PC-9 (cell line): ENCODE data around the gene FAIM2. TPM values are rescaled to one million over a fixed set of nuclear protein-coding genes. Genes with fewer than 3 reads are reported as not detected.

Experiments used
- BruUV-seq: library from RNA; stranded (reverse); fragments of 400-500 nt; replicated peaks from 2 replicates; lab custom pipeline; 2021; lab: Mats Ljungman, UMichigan
- CTCF ChIA-PET: fragments of 300-600 bp; sonication (Branson Sonifier 250); formaldehyde crosslinking; loops from one replicate; lab custom pipeline; 2022; ENCODE audit warnings: antibody characterized with exemption; lab: Charles Lee
- POLR2A ChIA-PET: fragments of 300-600 bp; sonication (Branson Sonifier 250); formaldehyde crosslinking; loops from one replicate; lab custom pipeline; 2022; ENCODE audit warnings: antibody characterized with exemption; ENCODE audit not compliant: unreplicated experiment; lab: Charles Lee
- DNase-seq, 2 experiments: peaks; one replicate each; pipeline versions ENCODE4 v3.0.0 to v3.0.0-alpha.2; 2015 to 2022; ENCODE audit warnings: mixed read lengths in 1 of 2
- H2AFZ ChIP-seq: fragments of 200-600 bp; sonication (generic); 2 replicates; pipeline ENCODE4 v1.8.1; 2017; ENCODE audit warnings: antibody characterized with exemption
- H3F3A ChIP-seq: fragments of 200-600 bp; sonication (generic); 2 replicates; pipeline ENCODE4 v1.8.1; 2017; ENCODE audit warnings: antibody characterized with exemption, mild to moderate bottlenecking, low read depth; ENCODE audit not compliant: insufficient read depth
- H3K27ac ChIP-seq: fragments of 200-600 bp; sonication (generic); 2 replicates; pipeline ENCODE4 v1.6.1; 2016; ENCODE audit warnings: mixed run types
- H3K27me3 ChIP-seq: fragments of 200-600 bp; sonication (generic); 2 replicates; pipeline ENCODE4 v1.6.1; 2016; ENCODE audit warnings: low read depth, mixed run types; ENCODE audit not compliant: insufficient read depth
- H3K36me3 ChIP-seq: fragments of 200-600 bp; sonication (generic); 2 replicates; pipeline ENCODE4 v1.6.1; 2016; ENCODE audit warnings: low read depth, mixed run types
- H3K4me1 ChIP-seq: fragments of 200-600 bp; sonication (generic); replicated peaks from 2 replicates; pipeline ENCODE4 v1.6.1; 2016; ENCODE audit warnings: mixed run types; ENCODE audit not compliant: insufficient read depth
- H3K4me2 ChIP-seq: fragments of 200-600 bp; sonication (generic); 2 replicates; pipeline ENCODE4 v1.6.1; 2017; ENCODE audit warnings: mixed run types
- H3K4me3 ChIP-seq: fragments of 200-600 bp; sonication (generic); 2 replicates; pipeline ENCODE4 v1.6.1; 2016; ENCODE audit warnings: mixed run types
- H3K79me2 ChIP-seq: fragments of 200-600 bp; sonication (generic); 2 replicates; pipeline ENCODE4 v1.6.1; 2017; ENCODE audit warnings: low read depth, mixed run types
- H3K9me2 ChIP-seq: fragments of 200-600 bp; sonication (generic); 2 replicates; pipeline ENCODE4 v1.8.1; 2017; ENCODE audit warnings: mild to moderate bottlenecking; ENCODE audit not compliant: insufficient read depth
- H3K9me3 ChIP-seq: fragments of 200-600 bp; sonication (generic); 2 replicates; pipeline ENCODE4 v1.8.1; 2016; ENCODE audit warnings: low read depth; ENCODE audit not compliant: insufficient read depth
- H4K20me1 ChIP-seq: fragments of 200-600 bp; sonication (generic); 2 replicates; pipeline ENCODE4 v1.8.1; 2017; ENCODE audit not compliant: insufficient read depth
- CTCF ChIP-seq: fragments of 200-600 bp; sonication (generic); conservative IDR thresholded peaks from 2 replicates; pipeline ENCODE4 v1.6.1; 2017; ENCODE audit warnings: mixed run types, antibody characterized with exemption, mild to moderate bottlenecking, moderate library complexity
- EZH2 ChIP-seq: fragments of 200-600 bp; sonication (generic); IDR thresholded peaks from 2 replicates; pipeline ENCODE4 v1.8.0; 2017; ENCODE audit warnings: antibody characterized with exemption, low read depth
- intact Hi-C: fragments of 100-400 bp; cut with micrococcal nuclease; formaldehyde crosslinking; loops from one replicate; pipeline ENCODE4 v1.10.0; 2022; ENCODE audit not compliant: unreplicated experiment
- total RNA-seq: library from RNA; stranded (reverse); gene quantifications from 2 replicates; pipeline ENCODE4 v1.2.3, GENCODE V29; 2021

The FAIM2 gene
- total RNA-seq, 1 experiment from 2014 or later, result not detected

DNA sequence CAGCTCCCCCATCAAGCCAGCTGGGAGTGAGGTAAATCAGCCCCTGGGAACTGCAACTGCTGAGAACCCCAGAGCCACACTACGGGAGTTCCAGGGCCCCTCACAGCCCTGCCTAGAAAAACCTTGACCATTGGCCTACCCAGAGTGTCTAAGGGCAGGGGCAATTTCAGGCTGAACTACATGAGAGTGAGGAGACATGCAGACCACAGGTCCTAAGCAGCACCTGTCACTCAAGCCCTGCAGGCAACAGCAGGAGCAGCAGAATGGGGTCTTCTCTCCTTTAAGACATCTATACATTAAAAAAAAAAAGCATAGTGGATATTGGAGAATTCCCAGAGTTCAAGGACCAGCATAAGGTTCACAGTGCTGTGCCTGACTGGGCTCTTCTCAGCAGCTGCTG is 80.3 kb downstream of the FAIM2 start:
- H3K27me3 ChIP-seq, result no peaks in the 10 kb centered on the region
- H3K36me3 ChIP-seq, result no peaks in the 10 kb centered on the region
- H3K9me2 ChIP-seq, result no peaks in the 10 kb centered on the region
- no peaks in the 10 kb centered on the region for H3F3A ChIP-seq
- no peak for DNase-seq
- POLR2A ChIA-PET, result interaction anchor here (0.6 kb wide), 1 partner anchor 12 kb away, joined by 18 read pairs; no protein-coding TSS in a partner anchor
- no peaks in the 10 kb centered on the region for H3K9me3 ChIP-seq
- peaks cover 23% of the 10 kb centered on the region for H4K20me1 ChIP-seq
- no peak overlapping the region for H3K4me2 ChIP-seq
- H2AFZ ChIP-seq, result no peak overlapping the region
- peaks cover 27% of the 10 kb centered on the region; the same call in 1 of the 2 replicates for H3K79me2 ChIP-seq
- no peak overlapping the region for H3K4me3 ChIP-seq
- H3K4me1 ChIP-seq, result peaks cover 6% of the 10 kb centered on the region
- CTCF ChIA-PET, result interaction anchor here (0.6 kb wide), 1 partner anchor 192 kb away, joined by 5 read pairs; no protein-coding TSS in a partner anchor
- H3K27ac ChIP-seq, result no peak overlapping the region
- TF ChIP-seq EZH2, result no peak
- no peak for TF ChIP-seq CTCF
- BruUV-seq, result no TSS peak
- intact Hi-C loops, result no loop called here

- no peaks in the 10 kb centered on the region for H3K9me3 ChIP-seq
- no peaks in the 10 kb centered on the region for H3K27me3 ChIP-seq
- no peak overlapping the region for H3K27ac ChIP-seq
- H3K9me2 ChIP-seq, result no peaks in the 10 kb centered on the region
- no peak overlapping the region for H2AFZ ChIP-seq
- ChIA-PET POLR2A (no interaction called here), CTCF (interaction anchor here (0.7 kb wide), 1 partner anchor 10 kb away, joined by 3 read pairs; no protein-coding TSS in a partner anchor)
- peaks cover 17% of the 10 kb centered on the region for H4K20me1 ChIP-seq
- H3K36me3 ChIP-seq, result no peaks in the 10 kb centered on the region
- H3K79me2 ChIP-seq, result peaks cover 16% of the 10 kb centered on the region; the same call in 1 of the 2 replicates
- no peak for DNase-seq
- intact Hi-C loops, result no loop called here
- H3K4me3 ChIP-seq, result no peak overlapping the region
- BruUV-seq, result no TSS peak
- no peaks in the 10 kb centered on the region for H3F3A ChIP-seq
- H3K4me1 ChIP-seq, result no peaks in the 10 kb centered on the region; the same call in 1 of the 2 replicates
- TF ChIP-seq CTCF (no peak), EZH2 (no peak)
- H3K4me2 ChIP-seq, result no peak overlapping the region
Measured at GRCh38 chr12:49821373-49822287, 82.1 kb downstream of the FAIM2 start.

- CTCF ChIA-PET, result no interaction called here
- no peaks in the 10 kb centered on the region for H3K36me3 ChIP-seq
- H3F3A ChIP-seq, result no peaks in the 10 kb centered on the region
- TF ChIP-seq EZH2, result no peak
- no peak for TF ChIP-seq CTCF
- intact Hi-C loops, result no loop called here
- H3K9me3 ChIP-seq, result no peaks in the 10 kb centered on the region
- H3K9me2 ChIP-seq, result no peaks in the 10 kb centered on the region
- H3K27ac ChIP-seq, result no peak overlapping the region
- H2AFZ ChIP-seq, result no peak overlapping the region
- no peaks in the 10 kb centered on the region; the same call in 1 of the 2 replicates for H3K4me1 ChIP-seq
- H3K4me3 ChIP-seq, result no peak overlapping the region
- peaks cover 7% of the 10 kb centered on the region for H4K20me1 ChIP-seq
- POLR2A ChIA-PET, result interaction anchor here (0.5 to 0.7 kb wide), 3 partner anchors 226 to 894 kb away, joined by 9 to 24 read pairs (median 20); no protein-coding TSS in a partner anchor
- DNase-seq, result no peak
- no TSS peak for BruUV-seq
- H3K27me3 ChIP-seq, result no peaks in the 10 kb centered on the region
- H3K79me2 ChIP-seq, result peaks cover 8% of the 10 kb centered on the region; the same call in 1 of the 2 replicates
- no peak overlapping the region for H3K4me2 ChIP-seq
Measured at GRCh38 chr12:49819786-49820185, 83.9 kb downstream of the FAIM2 start.
